COLO668 (cell line): ENCODE data around the gene VSTM2L.

Experiments
- DNase-seq: peaks from one replicate; lab custom pipeline; 2025; ENCODE audit not compliant: unreplicated experiment; lab: John Stamatoyannopoulos, UW

The VSTM2L gene

DNA sequence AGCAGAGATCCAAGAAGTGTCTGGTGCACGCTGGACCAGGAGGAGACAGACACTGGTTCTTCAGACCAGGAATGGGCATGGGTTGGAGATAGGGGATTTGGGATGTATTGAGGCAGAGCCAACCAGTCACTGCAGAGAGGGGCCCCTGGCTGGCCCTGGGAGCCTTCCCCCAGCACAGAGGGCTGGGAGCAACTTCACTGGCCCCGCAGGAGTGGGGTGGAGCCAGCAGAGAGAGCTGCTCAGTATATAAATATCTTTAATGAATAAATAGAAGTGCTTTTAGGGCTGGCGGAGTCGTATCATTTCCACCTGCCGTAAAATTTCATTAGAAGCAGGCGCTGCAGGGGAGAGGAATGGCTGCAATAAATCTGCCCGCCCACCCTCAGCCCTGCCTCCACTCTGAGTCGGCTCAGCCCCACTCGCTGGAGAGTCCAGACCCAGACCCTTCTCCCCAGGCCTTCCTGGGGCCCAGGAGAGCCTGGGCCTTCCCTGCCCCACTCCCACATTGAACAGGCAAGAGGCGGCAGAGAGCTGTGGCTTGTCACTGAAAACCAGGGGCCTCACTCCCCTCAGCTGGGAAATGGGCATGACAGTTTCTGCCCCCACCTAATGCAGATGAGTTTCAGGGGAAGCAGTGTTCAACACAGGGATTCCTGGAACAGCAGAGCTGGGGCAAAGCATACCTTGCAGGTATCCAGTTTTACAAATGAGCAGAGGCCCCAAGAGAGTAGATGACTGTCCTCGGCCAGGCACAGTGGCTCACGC lies 23.9 kb upstream of the VSTM2L start:
- peak; percentile 33 for DNase-seq

DNA sequence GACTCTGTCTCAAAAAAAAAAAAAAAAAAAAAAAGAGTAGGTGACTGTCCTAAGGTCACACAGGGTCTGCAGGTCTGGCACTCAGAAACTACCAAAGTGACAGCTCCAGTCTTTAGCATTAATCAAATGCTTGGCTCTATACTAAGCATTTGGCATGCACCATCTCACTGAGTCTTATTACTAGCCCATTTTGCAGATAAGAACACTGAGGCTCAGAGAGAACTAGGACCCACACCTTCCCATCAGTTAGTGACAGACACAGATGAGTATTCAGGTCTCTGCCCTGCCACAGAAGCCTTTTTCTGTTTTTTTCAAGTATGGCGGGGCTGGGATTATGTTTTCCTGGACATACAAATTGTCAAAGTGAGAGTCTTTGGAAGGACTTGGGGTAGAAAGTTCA lies 23.1 kb upstream of the VSTM2L start:
- DNase-seq = no peak

DNA sequence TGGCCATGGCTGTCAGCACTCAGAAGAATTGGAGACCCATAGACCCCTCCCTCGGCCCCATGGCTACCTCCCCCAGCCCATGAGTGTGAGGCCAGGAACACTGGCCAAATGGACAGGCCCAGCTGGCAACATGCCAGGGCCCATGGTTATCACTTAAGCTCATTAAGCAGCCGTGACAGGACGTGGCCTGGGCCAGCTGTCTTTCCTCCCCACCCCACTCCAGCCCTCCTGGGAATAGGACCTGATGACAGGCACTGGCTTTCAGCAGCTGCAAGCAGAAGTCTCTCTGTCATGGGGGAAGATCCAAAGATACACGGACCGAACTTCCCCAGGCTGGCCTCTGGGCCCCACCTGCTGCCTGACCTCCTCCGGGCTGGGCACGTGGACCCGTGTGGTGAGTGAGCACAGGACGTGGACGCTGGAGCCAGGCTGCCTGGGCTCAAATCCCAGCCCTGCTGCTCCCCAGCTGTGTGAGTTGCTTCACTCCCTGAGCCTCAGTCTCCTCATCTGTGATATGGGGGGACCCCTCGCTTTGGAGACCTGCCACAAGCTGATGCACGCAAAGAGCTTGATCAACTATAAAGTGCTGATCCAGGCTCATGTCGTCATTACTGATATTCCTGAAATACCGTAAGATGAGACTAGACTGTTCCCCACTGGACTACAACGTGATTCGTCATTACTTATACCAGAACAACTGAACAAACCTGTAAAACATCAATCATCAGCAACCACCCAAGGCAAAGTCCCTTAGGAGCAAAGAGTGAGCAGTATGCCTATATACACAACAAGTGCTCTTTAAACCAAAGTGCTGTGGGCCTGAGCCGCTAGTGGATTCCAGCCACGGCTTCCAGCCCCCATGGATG lies 22.0 kb upstream of the VSTM2L start:
- DNase-seq = peak; percentile 94

DNA sequence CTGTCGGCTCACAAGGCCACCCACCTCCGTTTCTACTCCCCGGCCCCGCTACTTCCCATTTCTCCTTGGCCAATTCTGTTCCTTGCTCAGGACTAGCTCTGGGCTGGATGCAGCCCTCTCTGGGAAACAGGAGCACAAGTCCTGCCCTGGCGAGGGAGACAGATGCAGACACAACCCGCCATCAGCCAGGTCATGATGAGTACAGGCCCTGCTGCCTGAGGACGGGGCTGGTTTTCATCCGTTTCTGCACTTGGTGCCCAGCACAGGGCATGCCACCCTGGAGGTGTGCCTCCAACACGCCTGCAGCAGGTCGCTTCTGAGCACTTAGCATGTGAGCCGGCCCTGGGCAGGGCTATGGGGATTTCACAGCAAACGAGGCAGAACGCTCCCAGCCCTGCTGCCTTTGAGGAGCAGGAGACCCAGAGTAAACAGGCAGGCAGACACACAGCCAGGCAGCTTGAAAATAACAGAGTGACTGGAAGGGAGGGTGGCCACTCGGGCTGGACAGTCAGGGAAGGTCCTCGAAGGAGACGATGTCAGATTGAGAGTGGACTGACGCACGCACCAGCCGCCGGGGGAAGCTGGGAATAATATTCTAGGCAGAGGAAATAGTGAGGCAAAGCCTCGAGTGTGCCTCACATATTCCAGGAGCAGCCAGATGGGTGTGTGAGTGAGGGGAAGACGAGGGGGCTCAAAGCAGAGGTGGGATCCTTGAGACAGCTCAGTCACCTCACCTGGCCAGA lies 21.2 kb upstream of the VSTM2L start:
- peak; percentile 45 for DNase-seq

DNA sequence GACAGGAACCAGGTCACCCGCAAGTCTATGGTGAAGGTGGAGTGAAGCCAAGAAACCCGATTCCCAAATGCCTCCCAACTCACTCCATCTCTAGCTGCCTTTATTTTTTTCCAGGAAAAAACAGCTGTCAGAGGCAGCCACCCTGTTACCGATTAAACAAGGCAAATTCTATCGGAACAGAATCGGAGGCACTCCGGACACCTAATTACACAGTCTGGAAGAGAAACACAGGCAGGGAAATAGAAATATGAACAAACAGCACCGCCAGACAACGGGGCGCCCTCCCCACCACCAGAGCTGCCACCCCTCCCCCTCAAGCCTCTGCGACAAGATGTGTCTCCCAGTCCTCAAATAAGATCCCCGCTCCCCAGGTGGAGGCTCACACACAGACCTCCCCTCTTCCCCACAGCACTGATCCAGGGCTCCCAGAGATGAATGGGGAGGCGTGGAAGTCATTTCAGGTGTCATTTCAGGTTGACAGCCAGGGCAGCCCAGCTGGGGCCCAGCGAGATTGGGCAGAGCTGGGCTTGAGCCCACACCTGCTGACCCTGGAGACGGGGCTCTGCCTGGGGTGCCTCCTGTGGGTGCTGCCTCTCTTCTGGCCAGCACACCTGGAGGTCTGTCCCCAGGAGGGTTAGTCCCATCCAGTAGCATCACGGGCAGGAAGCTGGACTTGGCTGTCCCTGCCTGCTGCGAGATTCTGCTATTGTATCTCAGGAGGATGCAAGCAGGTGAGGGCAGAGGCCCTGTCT lies 19.8 kb upstream of the VSTM2L start:
- DNase-seq = peak; percentile 80

DNA sequence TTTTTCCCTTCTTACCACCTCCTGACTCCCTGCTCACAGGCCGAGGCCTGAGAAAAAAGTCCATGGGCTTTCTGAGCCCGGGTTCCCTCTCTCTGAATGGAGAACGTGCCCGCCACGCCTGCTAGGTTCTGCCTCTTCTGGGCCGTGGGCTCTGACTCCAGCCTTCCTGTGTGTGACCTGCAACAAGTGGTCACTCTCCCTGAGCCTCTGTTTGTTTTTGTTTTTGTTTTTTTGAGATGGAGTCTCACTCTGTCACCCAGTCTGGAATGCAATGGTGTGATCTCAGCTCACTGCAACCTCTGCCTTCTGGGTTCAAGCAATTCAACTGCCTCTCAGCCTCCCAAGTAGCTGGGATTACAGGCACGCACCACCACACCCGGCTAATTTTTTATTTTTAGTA lies 17.9 kb upstream of the VSTM2L start:
- no peak for DNase-seq

DNA sequence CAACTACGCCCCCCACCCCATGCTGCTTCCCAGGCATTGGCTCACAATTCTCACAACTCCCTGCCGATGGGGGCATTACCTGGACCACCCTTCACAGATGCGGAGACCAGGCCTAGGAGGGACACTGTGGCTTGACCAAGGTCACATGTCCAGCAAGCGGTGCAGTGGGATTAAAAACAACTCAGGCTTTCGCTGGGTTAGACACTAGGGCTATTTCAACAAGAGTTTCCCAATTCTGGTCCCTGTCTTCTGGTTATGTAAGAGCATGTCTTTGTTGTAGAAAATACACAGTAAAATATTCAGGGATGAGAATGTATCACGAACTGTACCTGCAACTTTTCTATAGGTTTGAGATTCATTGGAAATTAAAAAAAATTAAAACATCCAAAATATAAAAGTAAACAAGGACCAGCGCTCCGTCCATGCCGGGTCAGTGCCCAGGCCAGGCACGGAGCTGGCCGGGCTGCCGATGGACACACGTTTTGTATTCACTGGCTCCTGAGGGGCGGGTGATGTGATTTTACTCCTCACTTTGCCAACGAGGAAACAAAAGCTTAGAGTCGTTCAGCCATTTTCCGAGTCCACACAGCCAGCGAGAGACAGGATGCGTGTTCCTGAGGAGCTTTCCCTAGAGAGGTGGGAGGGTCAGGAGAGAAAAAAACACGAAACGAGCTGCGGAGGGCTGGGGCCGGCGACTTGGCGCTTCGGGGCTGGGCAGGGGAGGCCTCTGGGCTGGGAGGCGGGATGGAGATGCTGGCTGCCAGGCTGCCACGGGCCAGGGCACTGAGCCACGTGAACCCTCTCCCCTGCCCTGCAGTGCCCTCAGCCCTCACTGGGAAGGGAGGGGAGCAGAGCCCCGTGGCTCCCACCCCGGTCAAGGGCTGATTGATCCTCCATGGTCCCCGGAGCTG lies 17.1 kb upstream of the VSTM2L start:
- DNase-seq = no peak

DNA sequence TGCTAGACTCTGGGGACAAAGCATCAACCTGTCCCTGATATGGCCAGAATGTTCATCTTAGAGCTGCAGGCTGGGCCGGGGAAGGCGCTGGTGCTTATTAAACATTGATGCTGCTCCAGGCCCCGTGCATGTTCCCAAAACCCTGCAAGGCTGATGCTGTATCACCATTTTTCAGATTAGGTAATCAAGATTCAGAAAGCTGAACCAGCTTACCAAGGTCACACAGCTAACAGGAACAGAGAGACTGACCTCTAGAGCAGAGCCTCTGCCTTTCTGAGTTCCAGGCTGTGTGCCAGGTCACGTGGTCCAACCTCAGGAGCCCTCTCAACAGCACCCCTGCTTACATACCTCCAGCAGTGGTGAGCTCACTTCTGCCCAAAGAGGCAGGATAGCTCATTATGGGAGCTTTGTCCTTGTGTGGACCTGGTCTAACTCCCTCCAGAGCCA lies 16.1 kb upstream of the VSTM2L start:
- peak; percentile 35 for DNase-seq

DNA sequence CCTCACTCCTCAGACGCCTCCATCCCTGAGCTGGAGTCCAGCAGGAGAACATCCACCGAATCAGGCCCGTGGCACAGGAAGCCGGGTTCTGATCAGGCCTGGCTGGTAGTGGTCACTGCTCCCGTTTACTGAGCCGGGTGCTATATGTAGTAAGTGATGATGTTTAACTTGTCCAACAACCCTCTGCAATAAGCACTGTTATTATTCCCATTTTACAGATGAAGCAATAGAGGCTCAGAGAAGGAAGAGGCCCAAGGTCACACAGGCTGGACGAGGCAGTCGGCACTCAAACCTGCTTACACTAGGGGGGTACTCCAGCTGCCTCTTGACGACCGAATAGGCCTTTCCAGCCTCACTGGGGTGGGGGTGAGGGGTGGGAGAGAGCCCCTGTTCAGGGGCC lies 14.3 kb upstream of the VSTM2L start:
- no peak for DNase-seq

DNA sequence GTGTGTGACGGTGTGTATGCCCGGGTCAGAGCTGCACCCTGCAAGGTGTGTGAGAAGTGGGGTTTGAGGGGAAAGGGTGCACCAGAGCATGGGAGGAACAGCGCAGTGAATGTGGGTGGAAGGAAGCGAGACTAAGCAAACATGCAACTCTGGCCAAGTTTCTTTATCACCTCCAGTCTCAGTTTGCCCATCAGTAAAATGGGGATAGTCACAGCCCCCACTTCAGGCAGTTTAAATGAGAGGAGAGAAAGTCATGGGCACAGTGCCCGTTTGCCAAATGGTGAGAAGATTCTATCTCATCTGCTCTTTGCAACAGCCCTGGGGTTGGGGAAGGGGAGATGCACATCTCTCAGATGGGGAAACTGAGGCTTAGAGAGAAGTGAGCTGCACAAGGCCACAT lies 12.8 kb upstream of the VSTM2L start:
- no peak for DNase-seq

DNA sequence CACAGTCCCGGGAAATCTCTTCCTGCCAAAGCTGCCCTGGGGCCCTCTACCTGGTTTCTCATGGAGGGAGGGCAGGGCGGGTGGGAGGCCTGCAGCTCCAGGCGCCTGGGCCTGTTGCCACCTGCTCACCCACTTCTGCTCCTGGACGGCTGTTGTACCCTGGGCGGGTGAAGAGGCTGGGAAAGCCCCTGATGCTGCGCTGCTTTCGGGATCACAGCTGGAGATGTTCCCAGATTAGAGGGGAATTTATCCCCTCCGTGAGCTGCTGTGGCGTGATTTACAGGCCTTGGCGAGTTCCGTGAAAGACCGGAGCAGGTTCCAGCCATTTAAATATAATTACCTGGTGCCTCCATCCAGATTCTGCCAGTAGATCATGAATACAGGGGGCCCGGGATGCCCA lies 12.3 kb upstream of the VSTM2L start:
- peak; percentile 78 for DNase-seq

DNA sequence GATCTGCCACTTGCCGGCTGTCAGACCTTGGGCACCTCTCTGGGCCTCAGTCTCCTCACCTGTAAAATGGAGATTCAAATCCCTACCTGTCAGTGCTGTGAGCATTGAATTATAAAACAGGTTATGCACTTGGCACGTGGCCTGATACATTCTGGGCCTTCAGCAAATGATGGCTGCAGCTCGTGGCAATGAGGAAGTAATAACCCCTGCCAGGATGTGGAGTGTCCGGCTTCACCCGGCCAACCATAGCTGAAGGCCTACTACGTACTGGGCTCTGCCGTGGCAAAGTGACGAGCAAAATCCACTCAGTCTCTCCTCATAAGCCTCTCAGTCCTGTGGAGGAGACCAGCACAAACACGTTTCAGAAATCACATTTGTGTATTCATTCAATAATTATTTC lies 10.9 kb upstream of the VSTM2L start:
- DNase-seq = no peak

DNA sequence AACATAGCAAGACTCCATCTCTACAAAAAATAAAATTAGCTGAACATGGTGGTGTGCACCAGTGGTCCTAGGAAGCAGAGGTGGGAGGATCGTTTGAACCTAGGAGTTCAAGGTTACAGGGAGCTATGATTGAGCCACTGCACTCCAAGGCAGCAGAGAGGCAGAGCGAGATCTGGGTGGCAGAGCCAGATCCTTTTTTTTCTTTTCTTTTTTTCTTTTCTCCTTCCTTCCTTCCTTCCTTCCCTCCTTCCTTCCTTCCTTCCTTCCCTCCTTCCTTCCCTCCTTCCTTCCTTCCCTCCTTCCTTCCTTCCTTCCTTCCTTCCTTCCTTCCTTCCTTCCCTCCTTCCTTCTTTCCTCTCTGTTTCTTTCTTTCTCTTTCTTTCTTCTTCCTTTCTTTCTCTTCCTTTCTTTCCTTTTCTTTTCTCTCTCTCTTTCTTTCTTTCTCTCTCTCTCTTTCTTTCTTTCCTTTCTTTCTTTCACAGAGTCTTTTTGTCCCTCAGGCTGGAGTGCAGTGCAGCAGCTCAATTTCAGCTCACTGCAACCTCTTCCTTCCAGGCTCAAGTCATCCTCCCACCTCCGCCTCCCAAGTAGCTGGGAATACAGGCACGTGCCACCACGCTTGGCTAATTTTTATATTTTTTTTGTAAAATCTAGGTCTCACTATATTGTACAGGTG lies 9.2 kb upstream of the VSTM2L start:
- no peak for DNase-seq

DNA sequence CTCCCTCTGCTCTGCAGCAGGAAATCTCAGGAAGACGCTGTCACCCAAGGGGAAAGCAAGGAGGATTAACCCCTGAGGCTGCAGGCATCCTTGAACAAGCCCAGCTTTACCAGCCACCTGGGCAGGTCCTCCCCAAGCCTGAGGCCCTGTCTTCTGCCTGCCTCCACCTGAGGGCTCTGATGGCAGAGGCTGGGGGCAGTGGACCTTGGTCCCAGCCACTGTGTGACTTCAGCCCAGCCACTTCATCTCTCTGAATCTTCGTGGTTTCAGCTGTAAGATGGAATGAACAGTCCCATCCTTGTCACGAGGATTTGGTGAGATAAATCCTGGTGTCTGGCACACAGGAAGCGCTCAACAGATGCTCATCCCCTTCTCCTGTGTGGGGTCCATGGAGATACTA lies 8.5 kb upstream of the VSTM2L start:
- no peak for DNase-seq

DNA sequence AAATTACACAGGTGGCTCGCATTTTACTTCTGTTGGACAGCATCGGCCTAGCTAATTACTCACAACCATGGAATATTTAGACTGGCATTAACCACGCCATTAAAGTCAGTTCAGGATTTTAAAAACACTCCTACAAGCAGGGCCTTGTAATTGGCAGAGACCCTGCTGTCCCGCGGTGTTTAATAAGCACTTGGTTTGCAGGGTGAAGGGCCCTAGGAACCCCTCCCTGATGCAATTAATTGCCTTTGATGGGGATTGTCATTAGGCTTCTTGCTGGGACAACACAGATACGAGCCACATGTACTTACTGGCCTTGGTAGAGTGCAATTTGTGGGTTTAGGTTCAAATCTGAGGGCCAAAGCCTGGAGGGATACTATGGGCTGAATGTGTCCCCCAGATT lies 7.8 kb upstream of the VSTM2L start:
- DNase-seq = no peak

DNA sequence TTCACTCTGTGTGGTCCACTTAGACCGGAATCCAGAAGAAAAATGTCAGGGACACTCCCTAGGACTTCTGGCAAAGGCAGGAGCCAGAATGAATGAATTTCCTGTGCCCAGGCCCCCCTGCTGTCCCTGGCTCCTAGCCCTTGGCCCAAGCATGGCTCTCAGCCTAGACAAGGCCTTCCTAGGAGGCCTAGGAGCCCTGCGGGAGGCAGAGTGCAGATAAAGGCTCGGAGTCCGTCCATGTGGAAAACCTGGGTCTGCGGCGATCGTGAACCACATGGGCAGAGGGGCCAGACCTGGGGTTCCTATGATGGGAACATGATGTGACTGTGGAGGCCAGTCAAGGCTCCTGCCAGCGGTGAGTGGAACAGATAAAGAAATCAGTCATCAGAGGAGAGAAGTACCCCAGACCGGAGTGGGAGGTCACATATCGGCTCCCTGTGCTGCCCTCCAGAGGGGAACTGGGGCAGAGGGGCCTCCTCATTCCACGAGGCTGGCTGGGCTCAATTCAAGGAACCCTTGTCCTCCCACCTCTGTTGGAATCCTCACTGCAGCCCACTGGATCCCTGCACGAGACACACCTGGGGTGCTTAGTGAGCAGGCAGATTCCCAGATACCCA lies 5.9 kb upstream of the VSTM2L start:
- peak; percentile 27 for DNase-seq

DNA sequence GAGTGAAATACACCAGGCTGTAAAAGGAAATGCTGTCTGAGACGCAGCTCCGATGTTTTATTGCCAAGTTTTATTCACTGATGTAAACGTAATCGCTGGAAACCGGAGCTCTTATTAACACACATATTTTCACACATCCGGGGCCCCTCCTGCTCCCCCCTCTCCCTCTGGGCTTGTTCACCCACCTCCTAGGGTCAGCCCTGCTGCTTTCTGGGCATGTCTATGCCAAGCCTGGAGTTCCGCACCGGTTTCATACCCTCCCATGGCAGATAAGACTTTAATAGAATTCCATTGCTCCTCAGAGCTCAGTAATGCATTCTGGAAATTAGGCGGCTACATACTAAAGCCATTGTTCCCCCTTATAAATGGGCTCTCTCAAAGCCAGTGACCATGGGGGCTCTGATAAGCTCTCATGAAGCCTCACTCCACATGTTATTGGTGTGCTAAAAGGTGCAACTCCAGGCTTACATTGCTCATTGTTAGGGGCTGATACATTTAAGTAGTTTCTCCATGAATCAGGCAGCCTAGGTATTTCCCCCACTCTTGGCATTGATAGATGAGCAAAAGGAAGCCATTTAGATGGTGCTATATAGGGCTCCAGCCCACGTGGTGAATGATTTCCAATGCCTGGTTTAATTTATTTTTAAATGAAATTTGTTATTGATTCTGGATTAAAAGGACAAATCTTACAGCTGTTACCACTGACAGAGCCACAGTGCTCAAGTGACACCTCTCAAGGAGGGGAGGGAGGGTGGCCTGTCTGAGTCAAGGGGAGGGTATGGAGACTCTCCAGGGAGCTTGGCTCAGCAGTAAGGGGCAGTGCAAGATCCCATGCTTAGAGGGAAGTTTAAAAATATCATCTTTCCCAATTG lies 4.5 kb upstream of the VSTM2L start:
- DNase-seq = no peak
